Stimulated activated CD8-positive, alpha-beta memory T cell treated with anti-CD3 and anti-CD28 coated beads, Interleukin-7, amount 100 ng/mL, for 24 hours (primary cell): ENCODE measurements around the gene AFG3L2.
"Not testable (repeated sequence)": the region's sequence is repeated elsewhere in the genome, so short reads cannot be mapped to it uniquely, and the experiment has no call there.

Experiments
- DNase-seq: peaks from one replicate; pipeline ENCODE4 v3.0.0-alpha.2; 2020; ENCODE audit warnings: low read depth

AFG3L2 gene

GRCh38 chr18:12376754-12377555 is at the start of gene AFG3L2:
TSS of gene AFG3L2 (minus strand) at chr18:12377227. CDS start at chr18:12377082, 145 bp downstream.
- DNase-seq = peak; percentile 100

GRCh38 chr18:12424252-12424651 is 47.2 kb upstream of the AFG3L2 start:
- no peak for DNase-seq

GRCh38 chr18:12423820-12424219 is 46.8 kb upstream of the AFG3L2 start:
- DNase-seq = no peak

GRCh38 chr18:12423393-12423792 is 46.4 kb upstream of the AFG3L2 start:
- DNase-seq = no peak

GRCh38 chr18:12422936-12423335 is 45.9 kb upstream of the AFG3L2 start:
- DNase-seq = no peak

- no peak for DNase-seq
Observed at GRCh38 chr18:12421732-12422131, 44.7 kb upstream of the AFG3L2 start.

- no peak for DNase-seq
Observed at GRCh38 chr18:12420821-12421421, 43.9 kb upstream of the AFG3L2 start.

- no peak for DNase-seq
Observed at GRCh38 chr18:12417687-12418086, 40.7 kb upstream of the AFG3L2 start.

- DNase-seq = no peak
Observed at GRCh38 chr18:12416098-12416729, 39.2 kb upstream of the AFG3L2 start.

GRCh38 chr18:12411456-12411855 is 34.4 kb upstream of the AFG3L2 start:
- no peak for DNase-seq

GRCh38 chr18:12410747-12411146 is 33.7 kb upstream of the AFG3L2 start:
- not testable (repeated sequence) for DNase-seq

GRCh38 chr18:12410081-12410481 is 33.1 kb upstream of the AFG3L2 start:
- no peak for DNase-seq

- DNase-seq = no peak
Observed at GRCh38 chr18:12409469-12409868, 32.4 kb upstream of the AFG3L2 start.

GRCh38 chr18:12408247-12408869 is 31.3 kb upstream of the AFG3L2 start:
- no peak for DNase-seq

GRCh38 chr18:12406371-12407111 is 29.5 kb upstream of the AFG3L2 start:
- DNase-seq = no peak

GRCh38 chr18:12405066-12405465 is 28.0 kb upstream of the AFG3L2 start:
- no peak for DNase-seq

- no peak for DNase-seq
Observed at GRCh38 chr18:12403601-12404506, 26.8 kb upstream of the AFG3L2 start.

GRCh38 chr18:12401881-12402280 is 24.9 kb upstream of the AFG3L2 start:
- no peak for DNase-seq

GRCh38 chr18:12399231-12399630 is 22.2 kb upstream of the AFG3L2 start:
- no peak for DNase-seq

- DNase-seq = no peak
Observed at GRCh38 chr18:12398625-12399024, 21.6 kb upstream of the AFG3L2 start.

GRCh38 chr18:12397793-12398192 is 20.8 kb upstream of the AFG3L2 start:
- DNase-seq = no peak
